GM23338 (cell line): ENCODE results near the gene RSPRY1.

Source experiments
- CREB1 ChIP-seq: fragments of 250-450 bp; sonication (Bioruptor Pico); IDR thresholded peaks from 2 replicates; pipeline ENCODE4 v1.5.0; 2020; ENCODE audit warnings: low read depth, mild to moderate bottlenecking, moderate library complexity
- EZH2 ChIP-seq: fragments of 200-600 bp; sonication (generic); IDR thresholded peaks from one replicate; pipeline ENCODE4 v1.8.0; 2017; ENCODE audit warnings: antibody characterized with exemption, mild to moderate bottlenecking, low read depth; ENCODE audit not compliant: unreplicated experiment
- EZH2phosphoT487 ChIP-seq: fragments of 200-600 bp; sonication (generic); IDR thresholded peaks from one replicate; pipeline ENCODE4 v1.8.1; 2018; ENCODE audit warnings: antibody characterized with exemption; ENCODE audit not compliant: unreplicated experiment
- JUNB ChIP-seq: IDR thresholded peaks from one replicate; pipeline ENCODE4 v1.6.1; 2016; ENCODE audit warnings: antibody characterized with exemption; ENCODE audit not compliant: unreplicated experiment
- NANOG ChIP-seq: IDR thresholded peaks from 2 replicates; pipeline ENCODE4 v1.6.1; 2016; ENCODE audit warnings: antibody characterized with exemption, borderline replicate concordance
- POLR2AphosphoS5 ChIP-seq: IDR thresholded peaks from 2 replicates; pipeline ENCODE4 v1.6.1; 2016; ENCODE audit warnings: antibody characterized with exemption, low read depth
- ZNF114 ChIP-seq: fragments of 250-450 bp; sonication (Bioruptor Pico); IDR thresholded peaks from 2 replicates; pipeline ENCODE4 v1.5.0; 2020; ENCODE audit warnings: mild to moderate bottlenecking, moderate library complexity
- TF ChIP-seq, protein P1 (sequence below), 2 experiments: fragments of 200-600 bp in 1 of 2; sonication (generic) in 1 of 2; conservative IDR thresholded peaks; 2 replicates each; pipeline versions ENCODE4 v1.5.1 to v1.6.1; 2016 to 2017; ENCODE audit warnings: antibody characterized with exemption in 2 of 2, low read depth in 2 of 2, mild to moderate bottlenecking in 2 of 2, moderate library complexity in 1 of 2
- TF ChIP-seq, protein P2 (sequence below): IDR thresholded peaks from one replicate; pipeline ENCODE4 v1.6.1; 2018; ENCODE audit warnings: antibody characterized with exemption; ENCODE audit not compliant: unreplicated experiment
- TF ChIP-seq, protein P3 (sequence below): IDR thresholded peaks from 2 replicates; pipeline ENCODE4 v1.6.1; 2016; ENCODE audit warnings: antibody characterized with exemption

DNA sequence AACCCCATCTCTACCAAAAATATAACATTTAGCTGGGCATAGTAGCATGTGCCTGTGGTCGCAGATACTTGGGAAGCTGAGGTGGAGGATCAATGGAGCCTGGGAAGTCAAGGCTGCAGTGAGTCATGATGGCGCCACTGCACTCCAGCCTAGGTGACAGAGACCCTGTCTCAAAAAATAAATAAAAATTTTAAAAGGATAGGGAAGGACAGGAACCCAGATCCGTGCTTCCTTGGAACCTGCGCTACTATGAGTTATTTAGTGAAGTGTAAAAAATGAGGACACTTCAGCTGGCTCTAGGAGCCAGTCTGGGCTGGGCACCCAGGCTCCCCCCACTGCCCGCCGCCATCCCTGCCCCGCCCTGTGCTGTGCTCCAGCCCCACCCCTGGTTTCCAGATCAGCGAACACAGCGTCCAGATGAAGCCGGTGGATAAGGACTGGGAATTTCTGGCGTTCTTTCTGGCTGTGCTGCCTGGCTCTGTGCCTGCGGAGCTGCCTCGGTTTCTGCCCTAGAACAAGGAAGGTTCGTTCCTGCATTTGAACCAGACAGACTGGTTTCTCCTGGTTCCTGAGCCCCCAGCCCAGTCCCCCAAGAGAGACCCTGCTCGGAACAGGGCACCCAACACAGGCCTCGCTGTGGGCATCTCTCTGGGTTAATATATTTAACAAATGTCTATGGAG is 79.9 kb downstream of the RSPRY1 start:
- TF ChIP-seq POLR2AphosphoS5, result no peak
- TF ChIP-seq, protein P1, sequence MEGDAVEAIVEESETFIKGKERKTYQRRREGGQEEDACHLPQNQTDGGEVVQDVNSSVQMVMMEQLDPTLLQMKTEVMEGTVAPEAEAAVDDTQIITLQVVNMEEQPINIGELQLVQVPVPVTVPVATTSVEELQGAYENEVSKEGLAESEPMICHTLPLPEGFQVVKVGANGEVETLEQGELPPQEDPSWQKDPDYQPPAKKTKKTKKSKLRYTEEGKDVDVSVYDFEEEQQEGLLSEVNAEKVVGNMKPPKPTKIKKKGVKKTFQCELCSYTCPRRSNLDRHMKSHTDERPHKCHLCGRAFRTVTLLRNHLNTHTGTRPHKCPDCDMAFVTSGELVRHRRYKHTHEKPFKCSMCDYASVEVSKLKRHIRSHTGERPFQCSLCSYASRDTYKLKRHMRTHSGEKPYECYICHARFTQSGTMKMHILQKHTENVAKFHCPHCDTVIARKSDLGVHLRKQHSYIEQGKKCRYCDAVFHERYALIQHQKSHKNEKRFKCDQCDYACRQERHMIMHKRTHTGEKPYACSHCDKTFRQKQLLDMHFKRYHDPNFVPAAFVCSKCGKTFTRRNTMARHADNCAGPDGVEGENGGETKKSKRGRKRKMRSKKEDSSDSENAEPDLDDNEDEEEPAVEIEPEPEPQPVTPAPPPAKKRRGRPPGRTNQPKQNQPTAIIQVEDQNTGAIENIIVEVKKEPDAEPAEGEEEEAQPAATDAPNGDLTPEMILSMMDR (conservative IDR thresholded peaks at IDR 0.05; ENCODE audit: low read depth in 2 of 2), result no peak
- TF ChIP-seq, protein P2, sequence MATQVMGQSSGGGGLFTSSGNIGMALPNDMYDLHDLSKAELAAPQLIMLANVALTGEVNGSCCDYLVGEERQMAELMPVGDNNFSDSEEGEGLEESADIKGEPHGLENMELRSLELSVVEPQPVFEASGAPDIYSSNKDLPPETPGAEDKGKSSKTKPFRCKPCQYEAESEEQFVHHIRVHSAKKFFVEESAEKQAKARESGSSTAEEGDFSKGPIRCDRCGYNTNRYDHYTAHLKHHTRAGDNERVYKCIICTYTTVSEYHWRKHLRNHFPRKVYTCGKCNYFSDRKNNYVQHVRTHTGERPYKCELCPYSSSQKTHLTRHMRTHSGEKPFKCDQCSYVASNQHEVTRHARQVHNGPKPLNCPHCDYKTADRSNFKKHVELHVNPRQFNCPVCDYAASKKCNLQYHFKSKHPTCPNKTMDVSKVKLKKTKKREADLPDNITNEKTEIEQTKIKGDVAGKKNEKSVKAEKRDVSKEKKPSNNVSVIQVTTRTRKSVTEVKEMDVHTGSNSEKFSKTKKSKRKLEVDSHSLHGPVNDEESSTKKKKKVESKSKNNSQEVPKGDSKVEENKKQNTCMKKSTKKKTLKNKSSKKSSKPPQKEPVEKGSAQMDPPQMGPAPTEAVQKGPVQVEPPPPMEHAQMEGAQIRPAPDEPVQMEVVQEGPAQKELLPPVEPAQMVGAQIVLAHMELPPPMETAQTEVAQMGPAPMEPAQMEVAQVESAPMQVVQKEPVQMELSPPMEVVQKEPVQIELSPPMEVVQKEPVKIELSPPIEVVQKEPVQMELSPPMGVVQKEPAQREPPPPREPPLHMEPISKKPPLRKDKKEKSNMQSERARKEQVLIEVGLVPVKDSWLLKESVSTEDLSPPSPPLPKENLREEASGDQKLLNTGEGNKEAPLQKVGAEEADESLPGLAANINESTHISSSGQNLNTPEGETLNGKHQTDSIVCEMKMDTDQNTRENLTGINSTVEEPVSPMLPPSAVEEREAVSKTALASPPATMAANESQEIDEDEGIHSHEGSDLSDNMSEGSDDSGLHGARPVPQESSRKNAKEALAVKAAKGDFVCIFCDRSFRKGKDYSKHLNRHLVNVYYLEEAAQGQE, result no peak
- no peak for TF ChIP-seq EZH2phosphoT487
- no peak for TF ChIP-seq EZH2
- no peak for TF ChIP-seq ZNF114
- no peak for TF ChIP-seq JUNB
- no peak for TF ChIP-seq CREB1 (CRISPR knock-in tag)
- TF ChIP-seq, protein P3, sequence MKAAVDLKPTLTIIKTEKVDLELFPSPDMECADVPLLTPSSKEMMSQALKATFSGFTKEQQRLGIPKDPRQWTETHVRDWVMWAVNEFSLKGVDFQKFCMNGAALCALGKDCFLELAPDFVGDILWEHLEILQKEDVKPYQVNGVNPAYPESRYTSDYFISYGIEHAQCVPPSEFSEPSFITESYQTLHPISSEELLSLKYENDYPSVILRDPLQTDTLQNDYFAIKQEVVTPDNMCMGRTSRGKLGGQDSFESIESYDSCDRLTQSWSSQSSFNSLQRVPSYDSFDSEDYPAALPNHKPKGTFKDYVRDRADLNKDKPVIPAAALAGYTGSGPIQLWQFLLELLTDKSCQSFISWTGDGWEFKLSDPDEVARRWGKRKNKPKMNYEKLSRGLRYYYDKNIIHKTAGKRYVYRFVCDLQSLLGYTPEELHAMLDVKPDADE, result no peak
- no peak for TF ChIP-seq NANOG
